ENCODE results near the gene TSPOAP1.

DNA sequence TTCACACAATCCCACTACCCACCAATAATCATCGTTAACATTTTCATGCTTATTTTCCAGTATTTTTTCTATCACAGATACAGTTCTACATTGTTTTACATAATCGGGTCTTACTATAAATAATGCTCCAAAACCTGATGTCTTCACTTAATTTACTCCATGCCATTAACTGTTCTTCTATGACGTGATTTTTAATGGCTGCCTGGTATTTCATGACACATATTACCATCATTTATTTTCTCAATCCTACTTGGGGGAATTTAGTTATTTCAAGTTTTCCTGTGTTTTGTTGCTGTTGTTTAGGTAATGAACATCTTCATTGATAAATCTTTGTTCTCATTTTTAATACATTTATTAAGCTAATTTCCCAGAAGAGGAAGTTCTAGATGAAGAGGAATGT, 75.5 kb downstream of the TSPOAP1 start:
- TF ChIP-seq, protein P1, sequence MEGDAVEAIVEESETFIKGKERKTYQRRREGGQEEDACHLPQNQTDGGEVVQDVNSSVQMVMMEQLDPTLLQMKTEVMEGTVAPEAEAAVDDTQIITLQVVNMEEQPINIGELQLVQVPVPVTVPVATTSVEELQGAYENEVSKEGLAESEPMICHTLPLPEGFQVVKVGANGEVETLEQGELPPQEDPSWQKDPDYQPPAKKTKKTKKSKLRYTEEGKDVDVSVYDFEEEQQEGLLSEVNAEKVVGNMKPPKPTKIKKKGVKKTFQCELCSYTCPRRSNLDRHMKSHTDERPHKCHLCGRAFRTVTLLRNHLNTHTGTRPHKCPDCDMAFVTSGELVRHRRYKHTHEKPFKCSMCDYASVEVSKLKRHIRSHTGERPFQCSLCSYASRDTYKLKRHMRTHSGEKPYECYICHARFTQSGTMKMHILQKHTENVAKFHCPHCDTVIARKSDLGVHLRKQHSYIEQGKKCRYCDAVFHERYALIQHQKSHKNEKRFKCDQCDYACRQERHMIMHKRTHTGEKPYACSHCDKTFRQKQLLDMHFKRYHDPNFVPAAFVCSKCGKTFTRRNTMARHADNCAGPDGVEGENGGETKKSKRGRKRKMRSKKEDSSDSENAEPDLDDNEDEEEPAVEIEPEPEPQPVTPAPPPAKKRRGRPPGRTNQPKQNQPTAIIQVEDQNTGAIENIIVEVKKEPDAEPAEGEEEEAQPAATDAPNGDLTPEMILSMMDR (IDR thresholded peaks at IDR 0.05) = no peak
- TF ChIP-seq POLR2A (IDR thresholded peaks at IDR 0.05) = no peak
